Upper lobe of right lung (tissue), 1 donor: Measurements from ENCODE around the gene AFTPH. TPM values are rescaled to one million over a fixed set of nuclear protein-coding genes. Genes with fewer than 3 reads are reported as not detected.
A peak's percentile ranks its signal among the peaks of the same experiment; 100 is the strongest.

ENCODE experiments used
- ATAC-seq: fragments of 200-7000 bp; cut with Tn5 transposase; one replicate; pipeline ENCODE4 v1.9.1; 2020; ENCODE audit warnings: mild to moderate bottlenecking, moderate library complexity
- DNase-seq: peaks from one replicate; pipeline ENCODE4 v3.0.0-alpha.2; 2020
- H3K27ac ChIP-seq: fragments of 200-600 bp; one replicate; pipeline ENCODE4 v1.8.0; 2022
- H3K27me3 ChIP-seq: fragments of 200-600 bp; one replicate; pipeline ENCODE4 v1.8.0; 2022; ENCODE audit warnings: mild to moderate bottlenecking
- H3K36me3 ChIP-seq: fragments of 200-600 bp; one replicate; pipeline ENCODE4 v1.8.0; 2022
- H3K4me1 ChIP-seq: fragments of 200-600 bp; one replicate; pipeline ENCODE4 v1.8.0; 2022
- H3K4me3 ChIP-seq: fragments of 200-600 bp; one replicate; pipeline ENCODE4 v1.8.0; 2022; ENCODE audit warnings: mild to moderate bottlenecking
- H3K9me3 ChIP-seq: fragments of 200-600 bp; one replicate; pipeline ENCODE4 v1.8.0; 2022
- intact Hi-C: fragments of 100-400 bp; cut with DNase I; formaldehyde crosslinking; loops from one replicate; pipeline ENCODE4 v1.11.0; 2022
- total RNA-seq: library from RNA; stranded (reverse); fragmentation: NEBNext Ultra II Directional; extraction: Animal tissue kit (Norgen Biotek cat#: 25700); gene quantifications from one replicate; pipeline ENCODE4 v1.2.1, GENCODE V29; 2021
- TF ChIP-seq, protein P1 (sequence below): fragments of 200-600 bp; IDR thresholded peaks from one replicate; pipeline ENCODE4 v1.8.0; 2022; ENCODE audit warnings: antibody characterized with exemption
- donor health status: DM: no; HTN: yes; CAD: no; lungs with severe emphysema.

AFTPH gene
- total RNA-seq, 1 donor from 2014 or later: 40.2 TPM

DNA sequence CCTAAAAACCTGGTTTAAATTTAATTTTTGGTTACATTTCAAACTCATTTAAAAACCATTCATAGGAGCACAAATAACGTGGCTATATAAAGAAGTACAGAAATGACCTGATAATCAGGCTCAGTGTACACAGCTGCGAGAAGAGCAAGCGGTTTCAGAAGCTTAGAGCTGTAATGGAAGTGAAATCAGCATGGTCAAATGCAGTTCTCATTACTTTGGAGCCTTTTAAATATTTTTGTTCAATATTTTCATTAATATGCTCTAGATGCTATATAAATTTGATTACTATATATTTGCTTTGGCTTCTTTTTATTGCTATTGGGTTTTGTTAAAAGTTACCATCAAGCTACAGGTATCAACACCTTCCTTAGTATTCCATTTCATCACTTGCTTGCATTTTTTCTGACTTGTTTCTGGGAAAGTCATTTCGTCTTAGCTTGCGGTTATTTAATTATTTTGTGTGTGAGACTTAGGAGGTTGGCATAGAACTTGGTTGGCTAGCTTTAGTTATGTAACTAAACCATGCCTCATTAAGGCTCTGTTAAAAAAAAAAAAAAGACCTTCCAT, 58.7 kb downstream of the AFTPH start:
- TF ChIP-seq, protein P1, sequence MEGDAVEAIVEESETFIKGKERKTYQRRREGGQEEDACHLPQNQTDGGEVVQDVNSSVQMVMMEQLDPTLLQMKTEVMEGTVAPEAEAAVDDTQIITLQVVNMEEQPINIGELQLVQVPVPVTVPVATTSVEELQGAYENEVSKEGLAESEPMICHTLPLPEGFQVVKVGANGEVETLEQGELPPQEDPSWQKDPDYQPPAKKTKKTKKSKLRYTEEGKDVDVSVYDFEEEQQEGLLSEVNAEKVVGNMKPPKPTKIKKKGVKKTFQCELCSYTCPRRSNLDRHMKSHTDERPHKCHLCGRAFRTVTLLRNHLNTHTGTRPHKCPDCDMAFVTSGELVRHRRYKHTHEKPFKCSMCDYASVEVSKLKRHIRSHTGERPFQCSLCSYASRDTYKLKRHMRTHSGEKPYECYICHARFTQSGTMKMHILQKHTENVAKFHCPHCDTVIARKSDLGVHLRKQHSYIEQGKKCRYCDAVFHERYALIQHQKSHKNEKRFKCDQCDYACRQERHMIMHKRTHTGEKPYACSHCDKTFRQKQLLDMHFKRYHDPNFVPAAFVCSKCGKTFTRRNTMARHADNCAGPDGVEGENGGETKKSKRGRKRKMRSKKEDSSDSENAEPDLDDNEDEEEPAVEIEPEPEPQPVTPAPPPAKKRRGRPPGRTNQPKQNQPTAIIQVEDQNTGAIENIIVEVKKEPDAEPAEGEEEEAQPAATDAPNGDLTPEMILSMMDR: no peak
- DNase-seq: no peak
- Histone ChIP-seq H3K4me3 (no peak overlapping the region), H3K9me3 (no peaks in the 10 kb centered on the region), H3K4me1 (no peaks in the 10 kb centered on the region), H3K36me3 (peaks cover 55% of the 10 kb centered on the region), H3K27ac (no peak overlapping the region), H3K27me3 (no peaks in the 10 kb centered on the region)
- intact Hi-C loops: loop anchor here (10.0 kb wide), 1 partner anchor 62 kb away; no protein-coding TSS in a partner anchor
- ATAC-seq: no peak

DNA sequence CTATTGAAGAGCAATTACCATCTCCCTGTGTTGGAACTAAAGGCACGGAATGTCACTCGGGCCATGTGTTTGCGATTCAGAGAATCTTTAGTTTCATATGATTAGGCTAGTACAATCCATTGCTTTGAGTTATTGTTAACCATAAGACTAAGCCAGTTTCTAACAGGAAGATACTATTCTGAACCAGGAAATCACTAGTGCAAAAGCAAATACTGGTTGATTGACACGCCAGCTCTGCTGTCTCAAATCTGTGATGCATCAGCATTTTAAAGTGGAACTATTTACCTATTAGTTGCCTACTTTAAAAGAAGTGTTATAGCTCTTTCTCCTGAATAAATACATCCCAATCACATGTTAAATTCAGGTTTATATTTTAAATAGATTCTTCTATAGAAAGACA, 61.9 kb downstream of the AFTPH start:
- H3K9me3 ChIP-seq: no peaks in the 10 kb centered on the region
- DNase-seq: no peak
- H3K4me1 ChIP-seq: no peaks in the 10 kb centered on the region
- H3K27ac ChIP-seq: no peak overlapping the region
- ATAC-seq: no peak
- TF ChIP-seq, protein P1: no peak
- H3K27me3 ChIP-seq: no peaks in the 10 kb centered on the region
- H3K36me3 ChIP-seq: peaks cover 52% of the 10 kb centered on the region
- no peak overlapping the region for H3K4me3 ChIP-seq
- intact Hi-C loops: loop anchor here (5.0 to 10.0 kb wide), 2 partner anchors 59 to 281 kb away; no protein-coding TSS in a partner anchor

DNA sequence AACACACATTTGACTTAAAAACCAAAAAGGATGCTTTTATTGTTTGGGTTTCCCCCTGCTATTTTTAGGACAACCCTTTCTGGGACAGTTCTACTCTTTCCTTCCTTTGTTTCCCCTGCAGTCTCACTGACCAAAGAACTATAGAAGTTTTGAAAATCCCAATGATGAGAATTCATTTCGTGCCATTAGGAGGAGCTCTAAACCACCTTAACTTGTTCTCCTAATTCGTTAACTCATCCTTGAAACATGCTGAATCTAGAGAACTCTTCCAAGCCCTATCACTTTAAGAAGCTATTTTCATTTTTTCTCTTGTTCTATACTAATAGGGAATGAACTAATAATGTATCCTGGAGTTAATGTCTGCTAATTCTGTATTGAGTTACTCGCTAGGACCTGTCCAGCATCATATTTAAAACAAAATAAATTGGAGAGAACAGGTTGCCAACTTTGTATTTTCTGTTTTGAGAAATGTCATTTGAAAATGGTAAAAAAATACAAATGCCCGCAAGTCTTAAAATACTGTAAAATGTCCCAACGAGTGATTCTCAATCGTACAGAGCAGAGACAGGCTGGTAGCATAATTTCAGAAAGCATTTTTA, 62.9 kb downstream of the AFTPH start:
- Histone ChIP-seq H3K4me1 (no peaks in the 10 kb centered on the region), H3K4me3 (no peak overlapping the region), H3K27me3 (no peaks in the 10 kb centered on the region), H3K9me3 (no peaks in the 10 kb centered on the region), H3K27ac (no peak overlapping the region), H3K36me3 (peaks cover 59% of the 10 kb centered on the region)
- intact Hi-C loops: loop anchor here (5.0 to 10.0 kb wide), 2 partner anchors 58 to 280 kb away; no protein-coding TSS in a partner anchor
- TF ChIP-seq, protein P1: peak; percentile 63
- no peak for DNase-seq
- ATAC-seq: peak; percentile 76

DNA sequence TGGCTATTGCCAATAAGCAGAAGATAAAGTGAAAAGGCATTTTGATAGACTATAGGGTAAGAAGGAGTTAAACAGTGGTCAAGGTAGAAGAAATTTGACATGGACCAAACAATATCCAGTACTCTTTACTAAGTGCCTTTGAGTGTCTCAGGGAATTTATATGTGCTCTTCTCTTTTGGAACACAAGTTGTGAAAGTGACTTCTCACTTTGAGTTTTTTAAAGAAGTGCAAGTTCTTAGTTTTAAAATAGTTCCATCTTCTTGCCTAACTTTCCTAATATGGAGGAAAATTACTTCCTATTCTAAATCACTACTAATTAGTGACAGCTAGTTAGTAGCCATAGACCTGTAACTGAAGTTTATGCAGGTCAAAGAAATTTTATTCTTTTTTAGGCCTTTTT, 63.4 kb downstream of the AFTPH start:
- no peak for ATAC-seq
- H3K27me3 ChIP-seq: no peaks in the 10 kb centered on the region
- H3K27ac ChIP-seq: no peak overlapping the region
- H3K36me3 ChIP-seq: peaks cover 64% of the 10 kb centered on the region
- H3K4me3 ChIP-seq: no peak overlapping the region
- H3K9me3 ChIP-seq: no peaks in the 10 kb centered on the region
- intact Hi-C loops: loop anchor here (5.0 to 10.0 kb wide), 2 partner anchors 57 to 280 kb away; no protein-coding TSS in a partner anchor
- no peaks in the 10 kb centered on the region for H3K4me1 ChIP-seq
- DNase-seq: no peak
- TF ChIP-seq, protein P1: no peak

- intact Hi-C loops: no loop called here
- Histone ChIP-seq H3K27me3 (no peaks in the 10 kb centered on the region), H3K4me3 (no peak overlapping the region), H3K27ac (no peak overlapping the region), H3K4me1 (no peaks in the 10 kb centered on the region), H3K9me3 (no peaks in the 10 kb centered on the region), H3K36me3 (peaks cover 59% of the 10 kb centered on the region)
- DNase-seq: no peak
- TF ChIP-seq, protein P1: no peak
- ATAC-seq: no peak
Measured at GRCh38 chr2:64591188-64591587, 67.1 kb downstream of the AFTPH start.
